T-helper 17 cell (primary cell): ENCODE measurements around the gene UGT1A3. TPM values are rescaled to one million over a fixed set of nuclear protein-coding genes. Genes with fewer than 3 reads are reported as not detected.

ENCODE experiments used
- ATAC-seq: fragments of 150-1000 bp; cut with Tn5 transposase; 2 replicates; pipeline ENCODE4 v1.10.0; 2021; ENCODE audit warnings: mild to moderate bottlenecking, moderate library complexity
- DNase-seq, 3 donors: peaks; one replicate each; pipeline versions ENCODE4 v3.0.0 to v3.0.0-alpha.2; 2020 to 2021
- H3K9me3 ChIP-seq: one replicate; pipeline ENCODE4 v1.7.0; 2013; ENCODE audit warnings: low read length, mild to moderate bottlenecking; ENCODE audit not compliant: control insufficient read depth, poor library complexity, severe bottlenecking
- H3K27ac Mint-ChIP-seq: one replicate; pipeline ENCODE4 v1.8.0; 2022; ENCODE audit warnings: mild to moderate bottlenecking, moderate library complexity, mixed read lengths
- H3K27me3 Mint-ChIP-seq: one replicate; pipeline ENCODE4 v1.8.0; 2022; ENCODE audit warnings: mixed read lengths
- H3K36me3 Mint-ChIP-seq: one replicate; pipeline ENCODE4 v1.8.0; 2022; ENCODE audit warnings: low read depth, mixed read lengths
- H3K4me1 Mint-ChIP-seq: one replicate; pipeline ENCODE4 v1.8.0; 2022; ENCODE audit warnings: mild to moderate bottlenecking, mixed read lengths
- H3K4me3 Mint-ChIP-seq: one replicate; pipeline ENCODE4 v1.8.0; 2022; ENCODE audit warnings: mild to moderate bottlenecking, moderate library complexity, mixed read lengths
- total RNA-seq, 4 donors: library from RNA in 2 of 4; stranded (reverse) in 2 of 4; gene quantifications; one replicate each; pipeline ENCODE4 v1.2.3 and lab custom pipeline; 2022 to 2026

UGT1A3 gene
- total RNA-seq, 2 donors from 2014 or later = not detected

DNA sequence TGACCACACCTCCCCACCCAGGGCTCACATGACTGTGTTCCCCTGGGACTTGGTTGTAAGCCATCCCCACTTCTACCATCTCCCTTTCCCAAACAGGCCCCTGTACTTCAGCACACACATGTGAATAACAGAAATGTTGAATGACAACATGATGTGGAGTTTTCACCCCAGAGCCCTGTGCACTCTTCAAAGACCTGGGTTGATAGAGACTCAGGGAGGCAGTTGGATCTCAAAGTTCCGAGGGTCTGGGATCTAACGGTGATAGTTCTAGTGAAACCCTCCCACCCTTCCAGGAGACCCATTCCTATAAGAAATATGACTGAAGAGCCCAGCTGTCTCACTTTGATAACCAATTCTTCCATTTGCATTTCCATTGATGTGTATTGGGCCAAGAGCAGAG is 49.2 kb downstream of the UGT1A3 start, which contains the start of gene MROH2A:
Gene MROH2A (plus strand): TSS at position 301 of the 400 bp plus-strand sequence. CDS start 1,029 bp downstream, outside the sequence.
- no peaks in the 10 kb centered on the region for H3K9me3 ChIP-seq
- no peaks in the 10 kb centered on the region for H3K4me1 Mint-ChIP-seq
- no peaks in the 10 kb centered on the region for H3K36me3 Mint-ChIP-seq
- H3K27me3 Mint-ChIP-seq = peaks cover 27% of the 10 kb centered on the region
- H3K27ac Mint-ChIP-seq = no peak within 1 kb of the TSS
- ATAC-seq (no peak), DNase-seq (no peak)
- no peak within 1 kb of the TSS for H3K4me3 Mint-ChIP-seq

GRCh38 chr2:233779722-233780121 is 50.9 kb downstream of the UGT1A3 start:
- H3K9me3 ChIP-seq = no peaks in the 10 kb centered on the region
- no peaks in the 10 kb centered on the region for H3K4me1 Mint-ChIP-seq
- H3K4me3 Mint-ChIP-seq = no peak overlapping the region
- DNase-seq (no peak), ATAC-seq (no peak)
- H3K27ac Mint-ChIP-seq = no peak overlapping the region
- peaks cover 23% of the 10 kb centered on the region for H3K27me3 Mint-ChIP-seq
- H3K36me3 Mint-ChIP-seq = no peaks in the 10 kb centered on the region

- DNase-seq = no peak
- Mint-ChIP-seq H3K27ac (no peak overlapping the region), H3K36me3 (no peaks in the 10 kb centered on the region), H3K4me1 (no peaks in the 10 kb centered on the region), H3K27me3 (peaks cover 14% of the 10 kb centered on the region), H3K4me3 (no peak overlapping the region)
- no peak for ATAC-seq
- no peaks in the 10 kb centered on the region for H3K9me3 ChIP-seq
Measured at GRCh38 chr2:233780771-233781170, 51.9 kb downstream of the UGT1A3 start.

- H3K9me3 ChIP-seq = no peaks in the 10 kb centered on the region
- DNase-seq (no peak), ATAC-seq (no peak)
- H3K4me3 Mint-ChIP-seq = no peak overlapping the region
- no peaks in the 10 kb centered on the region for H3K36me3 Mint-ChIP-seq
- H3K4me1 Mint-ChIP-seq = peaks cover 4% of the 10 kb centered on the region
- H3K27ac Mint-ChIP-seq = no peak overlapping the region
- H3K27me3 Mint-ChIP-seq = peaks cover 11% of the 10 kb centered on the region
Measured at GRCh38 chr2:233789554-233789953, 60.7 kb downstream of the UGT1A3 start.

DNA sequence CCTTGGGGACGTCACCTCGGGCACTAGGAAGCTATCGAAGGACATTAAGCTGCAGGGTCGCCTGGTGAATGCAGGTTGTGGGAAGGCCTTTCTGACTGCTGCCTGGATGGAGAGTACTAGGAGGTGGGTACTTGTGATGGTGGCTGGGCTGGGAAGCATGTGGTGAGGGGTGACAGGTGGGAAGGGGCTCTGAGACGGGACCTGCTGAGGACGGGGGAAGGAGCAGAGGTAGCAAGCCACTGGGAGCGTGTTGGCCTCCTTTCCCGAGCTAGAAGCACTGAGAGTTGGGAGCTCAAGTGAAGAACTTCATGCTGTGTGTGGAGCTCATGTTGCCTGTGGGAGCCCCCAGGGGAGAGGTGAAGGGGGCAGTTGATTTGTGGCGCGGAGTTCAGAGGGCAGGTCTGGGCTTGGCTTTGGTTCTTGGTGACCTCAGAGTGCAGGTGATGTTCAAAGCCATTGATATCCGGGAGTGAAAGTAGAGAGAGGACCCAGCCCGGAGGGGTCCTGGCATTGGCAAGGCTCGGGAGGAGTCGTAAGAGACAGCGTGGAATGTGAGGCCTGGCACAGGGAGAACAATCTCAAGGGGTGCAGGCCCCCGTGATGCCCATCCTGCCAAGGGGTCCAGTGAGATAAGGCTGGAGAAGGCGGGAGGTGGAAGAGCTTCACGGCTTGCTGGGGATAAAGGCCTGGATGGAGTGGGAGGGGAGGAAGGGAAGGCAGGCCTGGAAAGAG is 62.5 kb downstream of the UGT1A3 start:
- Mint-ChIP-seq H3K27me3 (peaks cover 7% of the 10 kb centered on the region), H3K36me3 (no peaks in the 10 kb centered on the region), H3K4me1 (peaks cover 4% of the 10 kb centered on the region), H3K4me3 (no peak overlapping the region), H3K27ac (no peak overlapping the region)
- no peak for DNase-seq
- ATAC-seq = no peak
- H3K9me3 ChIP-seq = no peaks in the 10 kb centered on the region

DNA sequence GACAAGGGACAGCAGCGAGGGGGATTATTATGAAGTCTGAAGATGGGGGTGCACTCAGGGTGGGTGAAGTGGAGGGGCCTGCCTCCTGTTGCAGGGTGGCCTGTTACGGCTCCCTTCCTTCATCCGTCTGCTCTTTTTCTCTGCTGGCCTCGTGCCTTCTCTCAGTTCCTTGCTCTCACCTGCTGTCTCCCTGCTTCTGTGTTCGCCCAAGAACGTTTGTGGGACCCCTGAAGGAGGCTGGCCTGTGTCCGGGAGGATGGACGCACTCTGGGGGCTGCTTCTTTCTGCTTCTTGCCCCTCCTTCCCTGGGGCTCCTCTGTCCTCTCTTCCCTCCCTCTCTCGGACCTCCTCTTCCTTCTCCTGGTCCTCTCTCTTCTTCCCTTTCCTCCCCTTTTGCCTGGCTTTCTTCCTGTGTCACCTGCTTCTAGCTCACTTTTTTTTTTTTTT is 63.1 kb downstream of the UGT1A3 start:
- Mint-ChIP-seq H3K36me3 (no peaks in the 10 kb centered on the region), H3K27ac (no peak overlapping the region), H3K27me3 (peaks cover 4% of the 10 kb centered on the region), H3K4me3 (no peak overlapping the region), H3K4me1 (peaks cover 4% of the 10 kb centered on the region)
- ATAC-seq = no peak
- no peak for DNase-seq
- no peaks in the 10 kb centered on the region for H3K9me3 ChIP-seq

- no peak for ATAC-seq
- no peak overlapping the region for H3K4me3 Mint-ChIP-seq
- H3K36me3 Mint-ChIP-seq = no peaks in the 10 kb centered on the region
- no peak for DNase-seq
- no peak overlapping the region for H3K27ac Mint-ChIP-seq
- H3K27me3 Mint-ChIP-seq = peaks cover 5% of the 10 kb centered on the region
- H3K9me3 ChIP-seq = no peaks in the 10 kb centered on the region
- peaks cover 4% of the 10 kb centered on the region for H3K4me1 Mint-ChIP-seq
Measured at GRCh38 chr2:233792720-233793119, 63.9 kb downstream of the UGT1A3 start.

- no peaks in the 10 kb centered on the region for H3K9me3 ChIP-seq
- H3K4me1 Mint-ChIP-seq = peaks cover 4% of the 10 kb centered on the region
- H3K36me3 Mint-ChIP-seq = no peaks in the 10 kb centered on the region
- H3K4me3 Mint-ChIP-seq = no peak overlapping the region
- no peak for ATAC-seq
- no peak overlapping the region for H3K27ac Mint-ChIP-seq
- DNase-seq = no peak
- H3K27me3 Mint-ChIP-seq = peaks cover 13% of the 10 kb centered on the region
Measured at GRCh38 chr2:233793465-233794127, 64.8 kb downstream of the UGT1A3 start.

- H3K36me3 Mint-ChIP-seq = no peaks in the 10 kb centered on the region
- H3K9me3 ChIP-seq = no peaks in the 10 kb centered on the region
- H3K27me3 Mint-ChIP-seq = peaks cover 19% of the 10 kb centered on the region
- ATAC-seq = no peak
- H3K4me1 Mint-ChIP-seq = peaks cover 4% of the 10 kb centered on the region
- no peak overlapping the region for H3K27ac Mint-ChIP-seq
- H3K4me3 Mint-ChIP-seq = no peak overlapping the region
- DNase-seq = no peak
Measured at GRCh38 chr2:233794128-233794658, 65.4 kb downstream of the UGT1A3 start.

DNA sequence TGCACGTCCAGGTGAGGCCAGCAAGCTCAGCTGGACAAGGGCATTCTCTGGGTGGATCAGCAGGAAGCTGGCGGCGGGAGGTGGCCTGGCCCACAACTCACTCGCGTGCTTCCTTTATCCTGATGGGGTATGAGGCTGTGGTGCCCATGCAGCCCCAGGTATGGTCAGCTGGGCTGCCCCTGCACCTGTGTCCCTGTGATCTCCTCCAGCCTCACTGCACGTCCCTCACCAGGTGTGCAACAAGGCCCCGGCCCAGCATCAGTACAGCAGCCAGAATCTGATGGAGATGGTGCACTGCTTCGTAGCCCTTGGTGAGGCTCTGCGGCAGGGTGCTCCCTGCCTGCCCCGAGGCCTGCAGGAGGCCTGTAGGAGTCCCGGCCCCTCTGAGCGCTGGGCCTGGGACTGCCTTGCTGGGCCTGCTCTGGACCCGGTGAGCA is 66.9 kb downstream of the UGT1A3 start:
- ATAC-seq = no peak
- no peak overlapping the region for H3K4me3 Mint-ChIP-seq
- H3K9me3 ChIP-seq = no peaks in the 10 kb centered on the region
- H3K36me3 Mint-ChIP-seq = no peaks in the 10 kb centered on the region
- no peaks in the 10 kb centered on the region for H3K4me1 Mint-ChIP-seq
- no peak for DNase-seq
- peaks cover 20% of the 10 kb centered on the region for H3K27me3 Mint-ChIP-seq
- no peak overlapping the region for H3K27ac Mint-ChIP-seq

DNA sequence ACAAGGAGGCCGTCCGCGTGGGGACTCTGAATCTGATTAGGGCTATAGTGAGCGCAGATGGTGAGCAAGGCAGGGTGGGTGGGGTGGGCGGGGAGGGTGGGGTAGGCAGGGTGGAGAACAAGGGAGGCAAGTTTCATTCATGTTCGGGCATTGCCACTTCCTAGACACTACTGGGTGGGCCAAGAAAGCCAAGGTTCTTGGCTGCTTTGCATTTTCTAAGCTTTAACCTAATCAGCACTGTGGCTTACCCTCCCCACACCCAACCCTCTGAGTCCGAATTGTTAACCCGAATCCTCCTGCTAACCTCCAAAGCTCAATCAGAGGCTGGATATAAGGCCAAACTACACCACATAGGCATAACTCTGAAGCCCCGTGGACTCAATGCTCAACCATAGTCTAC is 67.4 kb downstream of the UGT1A3 start:
- H3K27ac Mint-ChIP-seq = no peak overlapping the region
- H3K27me3 Mint-ChIP-seq = peaks cover 20% of the 10 kb centered on the region
- no peaks in the 10 kb centered on the region for H3K9me3 ChIP-seq
- no peaks in the 10 kb centered on the region for H3K36me3 Mint-ChIP-seq
- no peak for ATAC-seq
- no peaks in the 10 kb centered on the region for H3K4me1 Mint-ChIP-seq
- H3K4me3 Mint-ChIP-seq = no peak overlapping the region
- no peak for DNase-seq

- Mint-ChIP-seq H3K27ac (no peak overlapping the region), H3K4me3 (no peak overlapping the region), H3K27me3 (peaks cover 29% of the 10 kb centered on the region), H3K4me1 (no peaks in the 10 kb centered on the region), H3K36me3 (no peaks in the 10 kb centered on the region)
- DNase-seq (no peak), ATAC-seq (no peak)
- no peaks in the 10 kb centered on the region for H3K9me3 ChIP-seq
Measured at GRCh38 chr2:233798335-233799086, 69.7 kb downstream of the UGT1A3 start.

DNA sequence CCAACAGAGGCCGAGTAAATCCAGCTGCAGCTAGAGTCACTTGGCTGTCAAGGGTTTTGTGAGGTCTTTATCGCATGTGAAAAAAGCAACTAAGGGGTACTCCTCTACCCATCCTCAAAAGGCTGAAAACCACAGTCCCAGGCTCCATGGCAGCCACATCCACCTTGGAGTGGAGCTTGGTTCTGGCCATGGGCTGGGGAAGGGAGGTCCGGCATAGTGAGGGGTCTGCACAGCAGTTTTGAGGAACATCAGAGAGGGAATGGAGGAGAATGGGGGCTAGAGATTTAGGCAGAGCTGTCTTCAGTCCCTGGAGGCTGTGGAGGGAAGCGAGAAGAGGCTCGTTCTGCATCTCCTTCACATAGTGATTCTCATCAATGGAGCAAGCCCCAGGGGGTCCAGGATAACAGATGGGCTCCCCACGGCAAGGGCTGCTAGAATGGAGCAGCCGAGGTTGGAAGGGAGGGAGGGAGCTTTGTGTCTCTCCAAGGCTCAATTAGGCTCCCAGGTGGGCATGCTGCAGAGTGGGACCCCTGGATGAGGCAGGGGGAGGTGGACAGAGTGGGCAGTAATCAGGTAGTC is 70.3 kb downstream of the UGT1A3 start:
- H3K9me3 ChIP-seq = no peaks in the 10 kb centered on the region
- no peak overlapping the region for H3K4me3 Mint-ChIP-seq
- DNase-seq (no peak), ATAC-seq (no peak)
- H3K36me3 Mint-ChIP-seq = no peaks in the 10 kb centered on the region
- H3K27me3 Mint-ChIP-seq = peaks cover 35% of the 10 kb centered on the region
- no peaks in the 10 kb centered on the region for H3K4me1 Mint-ChIP-seq
- H3K27ac Mint-ChIP-seq = no peak overlapping the region
